Breast epithelium (tissue), 4 donors: ENCODE data around the gene CTNNA2. TPM values are rescaled to one million over a fixed set of nuclear protein-coding genes. Genes with fewer than 3 reads are reported as not detected.

Source experiments
- DNase-seq, 2 donors: peaks; one replicate each; pipeline ENCODE4 v3.0.0-alpha.2; 2019; ENCODE audit warnings: low spot score in 2 of 2
- H3K27ac ChIP-seq, 2 donors: fragments of 200-600 bp; sonication (generic) in 1 of 2; one replicate each; pipeline ENCODE4 v1.5.1; 2016 to 2019; ENCODE audit warnings: mild to moderate bottlenecking in 1 of 2
- H3K27me3 ChIP-seq, 2 donors: fragments of 200-600 bp; sonication (generic) in 1 of 2; one replicate each; pipeline versions ENCODE4 v1.5.1 to v1.6.0; 2017 to 2019; ENCODE audit warnings: control low read depth in 1 of 2, mild to moderate bottlenecking in 1 of 2
- H3K36me3 ChIP-seq: fragments of 200-600 bp; one replicate; pipeline ENCODE4 v1.5.1; 2019
- H3K4me1 ChIP-seq, 2 donors: fragments of 200-600 bp; sonication (generic); one replicate each; pipeline ENCODE4 v1.5.1; 2016 to 2019; ENCODE audit warnings: control low read depth in 1 of 2
- H3K4me3 ChIP-seq, 3 donors: fragments of 200-600 bp; sonication (generic); 1 replicate in 2 of 3; 2 replicates in 1 of 3; pipeline ENCODE4 v1.5.1; 2016 to 2019; ENCODE audit warnings: mild to moderate bottlenecking in 3 of 3, moderate library complexity in 2 of 3
- H3K9me3 ChIP-seq, 2 donors: fragments of 200-600 bp; sonication (generic) in 1 of 2; one replicate each; pipeline ENCODE4 v1.5.1; 2016 to 2019; ENCODE audit warnings: control low read depth in 1 of 2
- CTCF ChIP-seq, 3 donors: fragments of 450-650 bp; IDR thresholded peaks; one replicate each; pipeline ENCODE4 v1.5.1; 2016 to 2017; ENCODE audit warnings: antibody characterized with exemption in 3 of 3, mild to moderate bottlenecking in 3 of 3, moderate library complexity in 3 of 3
- POLR2A ChIP-seq: fragments of 450-650 bp; IDR thresholded peaks from one replicate; pipeline ENCODE4 v1.6.1; 2016; ENCODE audit warnings: antibody characterized with exemption, mild to moderate bottlenecking, moderate library complexity
- POLR2AphosphoS5 ChIP-seq, 3 donors: sonication (generic); formaldehyde crosslinking; IDR thresholded peaks; one replicate each; pipeline ENCODE4 v1.6.1; 2017; ENCODE audit warnings: antibody characterized with exemption in 3 of 3
- intact Hi-C: fragments of 100-400 bp; cut with DNase I; formaldehyde crosslinking; loops from one replicate; pipeline ENCODE4 v1.15.1; 2023; ENCODE audit warnings: low total_unique reads
- total RNA-seq, 3 donors: library from RNA; depleted of rRNA; stranded (reverse); fragments of >200 nt; gene quantifications; one replicate each; pipeline ENCODE4 v1.1.0, GENCODE V29; 2016

CTNNA2 gene
- total RNA-seq, 3 donors from 2014 or later = 0.16 TPM; not detected in 2

- no peaks in the 10 kb centered on the region for H3K36me3 ChIP-seq
- DNase-seq = no peak
- peaks cover 0 to 19% of the 10 kb centered on the region in 2 donors for H3K27me3 ChIP-seq
- no peak overlapping the region for H3K27ac ChIP-seq
- no peaks in the 10 kb centered on the region for H3K9me3 ChIP-seq
- H3K4me1 ChIP-seq = no peaks in the 10 kb centered on the region
- TF ChIP-seq POLR2A = no peak
- TF ChIP-seq CTCF (IDR thresholded peaks at IDR 0.05) = no peak
- TF ChIP-seq POLR2AphosphoS5 (IDR thresholded peaks at IDR 0.05) = no peak
- intact Hi-C loops = no loop called here
- no peak overlapping the region for H3K4me3 ChIP-seq
Observed at GRCh38 chr2:80322958-80323357, 810.1 kb downstream of the CTNNA2 start.

GRCh38 chr2:80323610-80324009 is 810.8 kb downstream of the CTNNA2 start:
- Histone ChIP-seq H3K27me3 (peaks cover 0 to 19% of the 10 kb centered on the region in 2 donors), H3K4me1 (no peaks in the 10 kb centered on the region), H3K27ac (no peak overlapping the region), H3K4me3 (no peak overlapping the region), H3K36me3 (no peaks in the 10 kb centered on the region), H3K9me3 (no peaks in the 10 kb centered on the region)
- intact Hi-C loops = no loop called here
- DNase-seq = no peak
- TF ChIP-seq POLR2AphosphoS5 (IDR thresholded peaks at IDR 0.05) (no peak), CTCF (IDR thresholded peaks at IDR 0.05) (no peak), POLR2A (no peak)

- Histone ChIP-seq H3K27ac (no peak overlapping the region), H3K4me3 (no peak overlapping the region), H3K4me1 (no peaks in the 10 kb centered on the region), H3K27me3 (peaks cover 0 to 19% of the 10 kb centered on the region in 2 donors), H3K36me3 (no peaks in the 10 kb centered on the region), H3K9me3 (no peaks in the 10 kb centered on the region)
- intact Hi-C loops = no loop called here
- TF ChIP-seq POLR2AphosphoS5 (IDR thresholded peaks at IDR 0.05) = no peak
- TF ChIP-seq POLR2A = no peak
- TF ChIP-seq CTCF (IDR thresholded peaks at IDR 0.05) = no peak
- DNase-seq = no peak
Observed at GRCh38 chr2:80324525-80324924, 811.7 kb downstream of the CTNNA2 start.

- TF ChIP-seq CTCF (IDR thresholded peaks at IDR 0.05) (no peak), POLR2AphosphoS5 (IDR thresholded peaks at IDR 0.05) (no peak), POLR2A (no peak)
- Histone ChIP-seq H3K4me1 (no peaks in the 10 kb centered on the region), H3K36me3 (no peaks in the 10 kb centered on the region), H3K27me3 (peaks cover 0 to 14% of the 10 kb centered on the region in 2 donors), H3K4me3 (no peak overlapping the region), H3K9me3 (no peaks in the 10 kb centered on the region), H3K27ac (no peak overlapping the region)
- no peak for DNase-seq
- intact Hi-C loops = no loop called here
Observed at GRCh38 chr2:80326214-80326613, 813.4 kb downstream of the CTNNA2 start.

- Histone ChIP-seq H3K27ac (no peak overlapping the region), H3K27me3 (peaks cover 0 to 11% of the 10 kb centered on the region in 2 donors), H3K9me3 (no peaks in the 10 kb centered on the region), H3K4me3 (no peak overlapping the region), H3K36me3 (no peaks in the 10 kb centered on the region), H3K4me1 (no peaks in the 10 kb centered on the region)
- DNase-seq = no peak
- no peak for TF ChIP-seq POLR2A
- TF ChIP-seq CTCF (IDR thresholded peaks at IDR 0.05) = no peak
- TF ChIP-seq POLR2AphosphoS5 (IDR thresholded peaks at IDR 0.05) = no peak
- intact Hi-C loops = no loop called here
Observed at GRCh38 chr2:80326861-80327260, 814.0 kb downstream of the CTNNA2 start.
